Brain microvascular endothelial cell (primary cell): ENCODE measurements around the gene SLC16A4.

ENCODE experiments used
- DNase-seq: peaks from one replicate; pipeline ENCODE4 v3.0.0-alpha.2; 2020
- H3K27ac ChIP-seq: fragments of 250-450 bp; sonication (Bioruptor Pico); 2 replicates; pipeline ENCODE4 v1.5.1; 2020; ENCODE audit warnings: mild to moderate bottlenecking, moderate library complexity
- H3K27me3 ChIP-seq: fragments of 250-450 bp; sonication (Bioruptor Pico); replicated peaks from 2 replicates; pipeline ENCODE4 v1.5.1; 2020; ENCODE audit warnings: mild to moderate bottlenecking
- H3K36me3 ChIP-seq: fragments of 250-450 bp; sonication (Bioruptor Pico); replicated peaks from 2 replicates; pipeline ENCODE4 v1.5.1; 2020; ENCODE audit warnings: mild to moderate bottlenecking
- H3K4me3 ChIP-seq: 2 replicates; pipeline ENCODE4 v1.5.1; 2011; ENCODE audit warnings: low read depth, mild to moderate bottlenecking, control low read depth, low read length, moderate library complexity
- in situ Hi-C: cut with HindIII; loops from 2 replicates; pipeline ENCODE4 v1.10.0; 2017; ENCODE audit warnings: low sequenced_read_pairs, low pct_ligation_motif_present
- TF ChIP-seq, protein P1 (sequence below): IDR thresholded peaks from 2 replicates; pipeline ENCODE4 v1.5.1; 2011; ENCODE audit warnings: low read depth, mild to moderate bottlenecking, moderate library complexity, low read length, control low read depth, inconsistent platforms; ENCODE audit errors: missing control alignments

Gene SLC16A4

GRCh38 chr1:110433213-110433612, 42.4 kb upstream of the SLC16A4 start:
- TF ChIP-seq, protein P1, sequence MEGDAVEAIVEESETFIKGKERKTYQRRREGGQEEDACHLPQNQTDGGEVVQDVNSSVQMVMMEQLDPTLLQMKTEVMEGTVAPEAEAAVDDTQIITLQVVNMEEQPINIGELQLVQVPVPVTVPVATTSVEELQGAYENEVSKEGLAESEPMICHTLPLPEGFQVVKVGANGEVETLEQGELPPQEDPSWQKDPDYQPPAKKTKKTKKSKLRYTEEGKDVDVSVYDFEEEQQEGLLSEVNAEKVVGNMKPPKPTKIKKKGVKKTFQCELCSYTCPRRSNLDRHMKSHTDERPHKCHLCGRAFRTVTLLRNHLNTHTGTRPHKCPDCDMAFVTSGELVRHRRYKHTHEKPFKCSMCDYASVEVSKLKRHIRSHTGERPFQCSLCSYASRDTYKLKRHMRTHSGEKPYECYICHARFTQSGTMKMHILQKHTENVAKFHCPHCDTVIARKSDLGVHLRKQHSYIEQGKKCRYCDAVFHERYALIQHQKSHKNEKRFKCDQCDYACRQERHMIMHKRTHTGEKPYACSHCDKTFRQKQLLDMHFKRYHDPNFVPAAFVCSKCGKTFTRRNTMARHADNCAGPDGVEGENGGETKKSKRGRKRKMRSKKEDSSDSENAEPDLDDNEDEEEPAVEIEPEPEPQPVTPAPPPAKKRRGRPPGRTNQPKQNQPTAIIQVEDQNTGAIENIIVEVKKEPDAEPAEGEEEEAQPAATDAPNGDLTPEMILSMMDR: no peak
- Histone ChIP-seq H3K36me3 (no peaks in the 10 kb centered on the region), H3K4me3 (no peak overlapping the region), H3K27me3 (no peaks in the 10 kb centered on the region), H3K27ac (no peak overlapping the region)
- in situ Hi-C loops: no loop called here
- no peak for DNase-seq

GRCh38 chr1:110430901-110431300, 40.1 kb upstream of the SLC16A4 start:
- Histone ChIP-seq H3K4me3 (no peak overlapping the region), H3K27me3 (no peaks in the 10 kb centered on the region), H3K27ac (no peak overlapping the region), H3K36me3 (no peaks in the 10 kb centered on the region)
- no peak for DNase-seq
- TF ChIP-seq, protein P1: no peak
- in situ Hi-C loops: no loop called here

DNA sequence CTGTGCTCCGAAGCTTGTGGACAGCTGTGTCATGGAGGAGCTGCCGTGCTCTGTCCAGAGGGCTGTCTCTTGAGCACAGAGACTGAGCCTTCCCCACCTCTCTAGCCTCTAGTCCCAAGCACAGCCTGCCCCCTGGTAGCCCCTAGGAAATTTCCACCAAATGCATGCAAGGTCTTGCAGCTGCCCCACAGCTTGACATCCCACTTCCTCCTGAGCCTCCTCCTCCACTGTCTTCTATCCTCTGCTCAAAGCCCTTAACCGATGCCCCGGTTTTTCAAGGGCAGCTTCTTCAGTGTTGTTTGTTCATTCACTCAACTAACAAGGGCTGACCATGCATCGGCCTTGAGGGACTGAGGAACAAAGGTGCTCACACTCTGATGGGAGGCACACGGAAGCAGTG, 39.5 kb upstream of the SLC16A4 start:
- in situ Hi-C loops: no loop called here
- Histone ChIP-seq H3K27me3 (no peaks in the 10 kb centered on the region), H3K36me3 (no peaks in the 10 kb centered on the region), H3K4me3 (no peak overlapping the region), H3K27ac (no peak overlapping the region)
- TF ChIP-seq, protein P1: no peak
- no peak for DNase-seq

DNA sequence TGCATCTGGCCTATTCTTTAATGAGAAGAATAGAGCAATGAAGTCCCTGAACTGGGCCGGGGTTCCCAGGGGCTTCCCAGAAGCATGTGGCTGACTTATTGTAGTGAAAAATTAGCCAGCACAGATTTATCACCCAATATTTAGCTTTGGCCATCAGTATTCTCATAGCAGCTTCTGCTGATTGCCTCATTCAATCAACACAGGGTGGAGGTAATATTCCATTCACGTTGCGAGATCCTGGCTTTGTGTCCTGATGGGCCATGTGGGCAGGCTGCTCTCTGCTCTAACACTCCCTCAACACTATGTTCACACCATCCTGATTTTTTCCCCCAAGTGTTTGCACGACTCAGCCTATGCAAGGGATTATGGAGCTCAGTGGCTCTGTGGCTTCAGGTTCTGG, 38.1 kb upstream of the SLC16A4 start:
- TF ChIP-seq, protein P1: no peak
- Histone ChIP-seq H3K36me3 (no peaks in the 10 kb centered on the region), H3K4me3 (no peak overlapping the region), H3K27me3 (no peaks in the 10 kb centered on the region), H3K27ac (no peak overlapping the region)
- DNase-seq: no peak
- in situ Hi-C loops: no loop called here

- H3K36me3 ChIP-seq: no peaks in the 10 kb centered on the region
- no peak overlapping the region for H3K4me3 ChIP-seq
- H3K27me3 ChIP-seq: no peaks in the 10 kb centered on the region
- no peak for DNase-seq
- in situ Hi-C loops: no loop called here
- TF ChIP-seq, protein P1: no peak
- H3K27ac ChIP-seq: no peak overlapping the region
Measured at GRCh38 chr1:110426854-110427253, 36.0 kb upstream of the SLC16A4 start.

- Histone ChIP-seq H3K4me3 (no peak overlapping the region), H3K36me3 (no peaks in the 10 kb centered on the region), H3K27me3 (no peaks in the 10 kb centered on the region), H3K27ac (no peak overlapping the region)
- in situ Hi-C loops: no loop called here
- DNase-seq: no peak
- TF ChIP-seq, protein P1: no peak
Measured at GRCh38 chr1:110425612-110426152, 34.9 kb upstream of the SLC16A4 start.
